Measurements from ENCODE around the gene FLT1. TPM values are rescaled to one million over a fixed set of nuclear protein-coding genes. Genes with fewer than 3 reads are reported as not detected.

FLT1 gene
- polyA plus RNA-seq, 10 donors = 12.6 to 21.4 (median 16.7) TPM

GRCh38 chr13:28459911-28460310 lies 35.0 kb downstream of the FLT1 start:
- DNase-seq = no peak

GRCh38 chr13:28458608-28459007 lies 36.3 kb downstream of the FLT1 start:
- DNase-seq = no peak

GRCh38 chr13:28458051-28458450 lies 36.9 kb downstream of the FLT1 start:
- no peak for DNase-seq

DNA sequence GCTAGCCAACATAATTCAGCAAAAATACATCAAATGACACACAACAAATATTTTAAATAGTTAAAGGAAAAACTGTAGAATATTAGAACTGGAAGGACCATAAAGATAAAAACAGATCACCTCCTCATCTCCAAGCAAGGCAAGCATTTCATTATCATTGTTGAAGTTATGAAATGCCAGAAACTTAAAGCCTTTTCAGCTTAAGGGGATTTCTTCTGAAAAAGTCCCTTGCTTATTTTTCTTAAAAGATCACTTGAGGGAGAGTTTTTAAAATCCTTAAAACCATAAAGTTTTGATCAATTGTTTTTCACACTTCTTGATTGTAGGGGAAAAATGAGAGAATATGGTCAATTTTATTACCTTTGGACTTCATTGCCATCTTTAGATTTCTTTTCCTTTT lies 37.4 kb downstream of the FLT1 start:
- no peak for DNase-seq

DNA sequence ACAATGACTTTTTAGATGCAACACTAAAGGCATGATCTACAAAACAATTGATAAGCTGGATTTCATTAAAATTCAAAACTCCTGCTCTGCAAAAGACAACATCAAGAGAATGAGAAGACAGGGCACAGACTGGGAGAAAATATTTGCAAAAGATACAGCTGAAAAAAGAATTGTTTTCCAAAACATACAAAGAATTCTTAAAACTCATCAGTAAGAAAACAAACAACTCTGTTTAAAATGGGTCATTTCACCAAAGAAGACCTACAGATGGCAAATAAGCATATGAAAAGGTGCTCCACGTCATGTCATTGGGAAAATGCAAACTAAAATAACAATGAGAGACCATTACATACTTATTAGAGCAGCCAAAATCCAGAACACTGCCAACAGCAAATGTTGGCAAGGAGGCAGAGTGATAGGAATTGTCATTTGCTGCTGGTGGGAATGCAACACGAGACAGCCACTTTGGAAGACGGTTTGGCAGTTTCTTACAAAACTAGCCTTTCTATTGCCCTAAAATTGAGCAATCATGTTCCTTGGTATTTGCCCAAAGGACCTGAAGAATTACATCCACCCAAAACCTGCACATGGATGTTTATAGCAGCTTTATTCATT lies 39.2 kb downstream of the FLT1 start:
- no peak for DNase-seq

- no peak for DNase-seq
Observed at GRCh38 chr13:28452755-28453154, 42.2 kb downstream of the FLT1 start.

GRCh38 chr13:28451482-28452217 lies 43.3 kb downstream of the FLT1 start:
- DNase-seq = peak in 2 of 3 donors; percentile 21 to 45

GRCh38 chr13:28449826-28450773 lies 44.8 kb downstream of the FLT1 start:
- peak in 1 of 3 donors; percentile 22 for DNase-seq

DNA sequence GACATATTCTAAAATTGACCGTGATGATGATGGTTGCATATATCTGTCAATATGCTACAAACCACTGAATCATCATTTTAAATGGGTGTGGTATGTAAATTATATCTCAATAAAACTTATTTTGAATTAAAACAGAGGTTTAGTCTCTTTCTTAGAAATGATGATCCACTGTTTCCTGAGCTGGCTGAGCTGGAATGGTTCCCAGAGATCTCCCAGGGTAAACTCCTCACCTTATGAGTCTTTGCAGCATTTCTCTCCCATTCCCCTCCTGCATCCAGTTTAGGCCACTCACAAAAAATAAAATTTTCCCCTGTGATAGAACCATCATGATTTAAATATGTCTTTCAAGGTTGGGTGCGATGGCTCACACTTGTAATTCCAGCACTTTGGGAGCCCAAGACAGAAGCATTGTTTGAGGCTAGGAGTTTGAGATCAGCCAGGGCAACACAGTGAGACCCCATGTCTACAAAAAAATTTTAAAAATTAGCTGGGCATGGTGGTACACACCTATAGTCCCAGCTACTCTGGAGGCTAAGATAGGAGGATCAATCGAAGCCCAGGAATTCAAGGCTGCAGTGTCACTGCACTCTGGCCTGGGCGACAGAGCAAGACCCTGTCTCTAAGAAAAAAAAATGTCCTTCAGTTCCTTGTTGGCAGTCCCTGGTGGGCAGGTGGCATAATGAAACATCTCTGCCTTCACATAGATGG lies 46.1 kb downstream of the FLT1 start:
- no peak for DNase-seq

GRCh38 chr13:28447989-28448388 lies 46.9 kb downstream of the FLT1 start:
- DNase-seq = no peak

DNA sequence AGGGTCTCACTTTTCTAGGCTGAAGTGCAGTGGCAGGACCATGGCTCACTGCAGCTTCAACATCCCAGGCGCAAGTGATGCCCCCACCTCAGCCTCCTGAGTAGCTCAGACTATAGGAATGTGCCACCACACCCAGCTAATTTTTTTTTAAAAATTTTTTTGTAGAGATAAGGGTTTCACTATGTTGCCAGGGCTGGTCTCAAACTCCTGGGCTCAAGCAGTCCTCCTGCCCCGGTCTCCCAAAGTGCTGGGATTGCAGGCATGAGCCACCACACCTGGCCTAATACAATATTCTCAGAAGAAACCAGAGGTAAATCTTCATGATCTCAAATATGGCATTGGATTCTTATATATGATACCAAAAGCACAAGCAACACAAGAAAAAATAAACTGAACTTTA lies 47.7 kb downstream of the FLT1 start:
- DNase-seq = no peak

DNA sequence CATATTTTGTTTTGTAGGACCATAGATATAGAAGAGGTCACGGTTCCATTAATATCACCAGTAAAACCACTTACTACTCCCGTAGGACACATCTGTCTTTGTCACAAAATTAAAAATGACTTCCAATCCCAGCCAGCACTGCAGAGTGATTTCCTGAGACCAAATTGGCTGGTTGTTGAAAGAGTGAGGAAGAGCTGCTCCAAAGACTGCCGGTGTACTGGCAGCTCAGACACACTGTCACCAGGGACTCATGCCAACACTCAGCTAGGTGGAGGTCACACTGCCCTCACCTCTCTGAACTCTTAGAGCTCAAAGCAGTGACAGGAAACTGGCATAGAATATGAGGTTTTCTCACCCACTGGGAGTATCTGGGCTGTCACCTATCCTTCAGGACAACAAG lies 52.1 kb downstream of the FLT1 start:
- no peak for DNase-seq

- DNase-seq = no peak
Observed at GRCh38 chr13:28441529-28441928, 53.4 kb downstream of the FLT1 start.

- DNase-seq = no peak
Observed at GRCh38 chr13:28440774-28441504, 54.0 kb downstream of the FLT1 start.

DNA sequence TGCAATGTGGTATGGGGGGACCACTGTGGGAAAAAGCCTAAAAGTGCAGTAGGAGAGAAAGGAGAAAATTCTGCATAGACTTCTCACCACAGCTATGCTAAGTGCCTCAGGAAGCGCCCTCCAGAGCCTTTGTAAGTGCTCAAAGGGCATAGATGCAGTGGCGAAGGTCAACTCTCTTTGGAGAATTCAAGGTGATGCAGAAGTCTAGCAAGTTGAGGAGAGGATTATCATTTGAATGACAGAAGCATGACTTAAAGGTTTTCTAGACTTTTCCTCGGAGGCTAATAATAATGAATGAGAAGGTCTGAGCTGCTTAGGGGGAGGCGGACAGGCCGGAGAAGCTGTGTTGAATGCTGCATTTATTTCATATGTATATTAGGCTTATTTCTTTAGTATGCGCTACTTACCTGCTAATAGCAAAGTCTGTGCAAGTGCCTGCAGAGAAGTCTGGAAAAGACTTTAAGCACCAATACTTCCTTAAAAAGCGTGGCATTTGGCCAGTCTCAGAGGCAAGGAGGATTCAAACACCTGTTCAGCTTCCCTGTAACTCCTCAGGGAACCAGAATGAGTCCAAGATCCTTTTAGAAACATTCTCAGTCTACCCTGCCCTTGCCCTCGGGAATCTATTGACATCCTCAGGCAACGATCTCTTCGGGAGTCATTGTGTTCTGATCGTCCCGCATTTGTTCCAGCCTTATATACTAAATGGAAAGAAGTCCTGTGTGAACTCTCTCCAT lies 56.2 kb downstream of the FLT1 start:
- DNase-seq = no peak

DNA sequence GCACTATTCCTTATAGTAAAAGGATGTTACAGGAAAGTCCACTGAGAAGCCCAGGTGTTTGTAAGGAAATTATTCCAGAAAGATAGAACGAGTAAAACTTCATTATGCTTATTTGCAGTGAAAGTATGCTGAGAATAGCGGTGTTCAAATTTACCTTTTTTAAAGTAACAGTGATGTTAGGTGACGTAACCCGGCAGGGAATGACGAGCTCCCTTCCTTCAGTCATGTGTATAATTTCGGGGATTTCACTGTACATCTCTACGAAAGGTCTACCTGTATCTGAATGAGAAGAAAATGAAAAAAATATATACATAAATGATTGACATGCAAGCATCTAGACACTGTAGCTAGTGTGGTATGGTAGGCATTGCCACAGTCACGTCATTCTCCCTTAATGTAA lies 56.9 kb downstream of the FLT1 start:
- DNase-seq = no peak

DNA sequence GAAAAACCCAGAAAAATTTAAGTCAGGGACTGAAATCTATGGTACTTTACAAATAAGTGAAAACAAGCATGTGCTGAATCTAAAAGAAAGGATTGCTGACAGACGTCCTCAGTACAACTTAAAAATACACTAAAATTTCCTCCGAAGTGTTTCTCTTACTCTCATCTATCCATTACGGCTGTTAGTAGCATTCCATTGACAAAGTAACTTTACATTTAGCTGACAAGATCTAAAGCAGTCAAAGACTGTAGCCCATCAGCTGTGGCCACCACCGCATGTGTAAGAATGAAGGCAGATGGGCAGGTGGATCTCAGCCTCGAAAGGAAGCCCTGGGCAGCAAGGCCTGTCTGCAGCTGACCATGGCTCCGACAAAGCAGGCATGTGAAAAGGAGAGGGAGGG lies 59.0 kb downstream of the FLT1 start:
- no peak for DNase-seq

DNA sequence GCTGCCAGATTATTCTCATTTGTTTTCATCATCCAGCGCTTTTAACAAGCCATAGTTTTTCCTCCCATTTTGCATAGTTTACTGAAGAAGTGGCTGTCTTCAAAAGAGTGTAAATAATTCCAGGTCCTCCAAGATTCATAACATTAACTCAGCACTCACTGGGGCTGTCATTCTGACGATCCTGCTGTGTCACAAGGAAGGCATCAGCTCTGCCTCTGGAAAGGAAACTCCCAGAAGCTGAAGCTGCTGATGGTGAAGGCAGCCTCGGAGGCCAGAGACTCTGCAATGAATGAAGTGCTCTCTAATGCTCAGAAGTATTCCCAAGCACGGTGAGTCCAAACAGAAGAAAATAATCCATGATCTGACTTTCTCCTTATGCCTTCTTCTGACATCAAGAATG lies 60.0 kb downstream of the FLT1 start:
- DNase-seq = no peak

GRCh38 chr13:28432816-28433560 lies 61.9 kb downstream of the FLT1 start:
- DNase-seq = peak; percentile 23 to 73 (median 55)
